ENCODE data around the gene SYP. TPM values are rescaled to one million over a fixed set of nuclear protein-coding genes. Genes with fewer than 3 reads are reported as not detected.
"Not testable (repeated sequence)": the region's sequence is repeated elsewhere in the genome, so short reads cannot be mapped to it uniquely, and the experiment has no call there.

SYP gene
- total and polyA plus RNA-seq, 9 donors, result 0.69 to 3.3 (median 1.9) TPM

- Histone ChIP-seq H3K9me3 (no peaks in the 10 kb centered on the region), H3K27ac (peak overlapping the region; percentile 92 to 97), H3K36me3 (no peaks in the 10 kb centered on the region), H3K27me3 (no peaks in the 10 kb centered on the region), H3K4me1 (ENCODE audit: insufficient read depth) (peaks cover 2% of the 10 kb centered on the region), H3K4me3 (peak overlapping the region; percentile 40)
- TF ChIP-seq CTCF (IDR thresholded peaks at IDR 0.05) (peak; percentile 74 to 92 (median 91)), EP300 (IDR thresholded peaks at IDR 0.05) (no peak), POLR2A (IDR thresholded peaks at IDR 0.05) (peak; percentile 52)
- DNase-seq, result peak; percentile 89 to 93 (median 91)
- intact Hi-C loops (cut with DNase I), result no loop called here
- WGBS, 3 donors, result 40 to 48% (median 44%) methylated on average over 65 of the region's 65 CpGs
These were observed 43.8 kb downstream of the SYP start for GRCh38 chrX:49155900-49156837.

- Histone ChIP-seq H3K4me1 (ENCODE audit: insufficient read depth) (peaks cover 2% of the 10 kb centered on the region), H3K4me3 (peak overlapping the region; percentile 40), H3K36me3 (no peaks in the 10 kb centered on the region), H3K27me3 (no peaks in the 10 kb centered on the region), H3K27ac (peak overlapping the region; percentile 92 to 97), H3K9me3 (no peaks in the 10 kb centered on the region)
- 37 to 41% (median 41%) methylated on average over 18 of the region's 18 CpGs for WGBS, 3 donors
- DNase-seq, result no peak
- intact Hi-C loops (cut with DNase I), result no loop called here
- TF ChIP-seq EP300 (IDR thresholded peaks at IDR 0.05) (no peak), POLR2A (IDR thresholded peaks at IDR 0.05) (no peak), CTCF (IDR thresholded peaks at IDR 0.05) (no peak)
These were observed 44.6 kb downstream of the SYP start for GRCh38 chrX:49155243-49155899.

GRCh38 chrX:49153467-49153866, 46.5 kb downstream of the SYP start:
- DNase-seq, result no peak
- H3K27ac ChIP-seq, result no peak overlapping the region
- H3K9me3 ChIP-seq, result no peaks in the 10 kb centered on the region
- no peaks in the 10 kb centered on the region for H3K27me3 ChIP-seq
- peaks cover 2% of the 10 kb centered on the region for H3K4me1 ChIP-seq (ENCODE audit: insufficient read depth)
- TF ChIP-seq CTCF (IDR thresholded peaks at IDR 0.05) (no peak), POLR2A (IDR thresholded peaks at IDR 0.05) (no peak), EP300 (IDR thresholded peaks at IDR 0.05) (no peak)
- no peaks in the 10 kb centered on the region for H3K36me3 ChIP-seq
- H3K4me3 ChIP-seq, result no peak overlapping the region
- intact Hi-C loops (cut with DNase I), result no loop called here
- WGBS, 3 donors, result 82 to 84% (median 83%) methylated on average over 1 of the region's 1 CpG

GRCh38 chrX:49149291-49149690, 50.7 kb downstream of the SYP start:
- intact Hi-C loops (cut with DNase I); H3K4me3 ChIP-seq; H3K9me3 ChIP-seq; H3K27me3 ChIP-seq; DNase-seq; H3K4me1 ChIP-seq (ENCODE audit: insufficient read depth); H3K36me3 ChIP-seq; H3K27ac ChIP-seq: not testable (repeated sequence)
- 88 to 96% (median 95%) methylated on average over 14 of the region's 14 CpGs for WGBS, 3 donors

- H3K27me3 ChIP-seq; H3K27ac ChIP-seq; H3K36me3 ChIP-seq; H3K4me1 ChIP-seq (ENCODE audit: insufficient read depth); H3K4me3 ChIP-seq; H3K9me3 ChIP-seq; intact Hi-C loops (cut with DNase I); DNase-seq: not testable (repeated sequence)
- WGBS, 3 donors, result 82 to 88% (median 86%) methylated on average over 21 of the region's 21 CpGs
These were observed 51.4 kb downstream of the SYP start for GRCh38 chrX:49148390-49149100.

All from ovary (tissue), 9 donors.